Central memory CD8-positive, alpha-beta T cell (primary cell): ENCODE data around the gene CPT1C.
A peak's percentile ranks its signal among the peaks of the same experiment; 100 is the strongest.

Experiments
- ATAC-seq: fragments of 150-1000 bp; cut with Tn5 transposase; replicated peaks from 2 replicates; pipeline ENCODE4 v1.10.0; 2022; ENCODE audit warnings: mild to moderate bottlenecking, moderate FRiP score, moderate number of reproducible peaks; ENCODE audit not compliant: poor library complexity, severe bottlenecking; ENCODE audit errors: extremely low read depth
- DNase-seq, 2 donors: peaks; one replicate each; pipeline ENCODE4 v3.0.0; 2021; ENCODE audit warnings: low spot score in 2 of 2
- H3K27ac Mint-ChIP-seq: one replicate; pipeline ENCODE4 v1.8.0; 2022; ENCODE audit warnings: low read depth, mild to moderate bottlenecking, moderate library complexity, mixed read lengths
- H3K27me3 Mint-ChIP-seq: one replicate; pipeline ENCODE4 v1.8.0; 2022; ENCODE audit warnings: mixed read lengths
- H3K36me3 Mint-ChIP-seq: one replicate; pipeline ENCODE4 v1.8.0; 2022; ENCODE audit warnings: mild to moderate bottlenecking, moderate library complexity, mixed read lengths; ENCODE audit not compliant: insufficient read depth
- H3K4me1 Mint-ChIP-seq: one replicate; pipeline ENCODE4 v1.8.0; 2022; ENCODE audit warnings: mixed read lengths
- H3K4me3 Mint-ChIP-seq: one replicate; pipeline ENCODE4 v1.8.0; 2022; ENCODE audit warnings: mild to moderate bottlenecking, moderate library complexity, mixed read lengths
- H3K9me3 Mint-ChIP-seq: one replicate; pipeline ENCODE4 v1.8.0; 2022; ENCODE audit warnings: mixed read lengths

The CPT1C gene

DNA sequence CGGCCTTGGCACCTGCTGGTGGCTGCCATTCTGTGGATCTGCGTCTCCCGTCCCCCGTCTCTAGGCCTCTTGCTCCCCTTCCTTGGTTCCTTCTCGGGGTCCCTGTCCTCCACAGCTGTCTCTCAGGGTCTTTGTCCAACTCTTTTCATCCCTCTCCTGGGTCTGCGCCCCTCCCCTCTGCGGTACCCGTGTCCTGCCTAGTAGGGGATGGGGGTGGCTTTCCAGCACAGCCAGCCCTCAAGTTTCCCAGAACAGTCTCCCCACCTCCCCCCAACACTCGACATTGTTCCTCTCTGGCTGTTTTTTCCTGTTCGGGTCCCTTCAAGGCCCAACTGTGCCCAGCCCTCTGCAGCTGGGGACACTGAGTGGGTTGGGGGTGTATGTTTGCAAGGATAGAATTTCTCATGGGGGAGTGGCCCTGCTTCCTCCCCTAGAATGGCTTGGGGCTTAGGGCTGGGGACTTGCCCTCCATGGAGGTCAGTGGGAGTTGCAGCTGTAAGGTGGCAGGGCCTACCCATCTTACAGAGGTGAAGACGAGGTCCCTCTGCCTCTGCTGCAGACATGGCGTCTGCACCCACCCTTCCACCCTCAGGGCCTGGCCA, 2.3 kb upstream of the CPT1C start:
- Mint-ChIP-seq H3K9me3 (no peaks in the 10 kb centered on the region), H3K36me3 (peaks cover 21% of the 10 kb centered on the region), H3K27me3 (peaks cover 34% of the 10 kb centered on the region), H3K4me1 (peaks cover 30% of the 10 kb centered on the region), H3K27ac (no peak overlapping the region), H3K4me3 (no peak overlapping the region)
- ATAC-seq (no peak), DNase-seq (no peak)

DNA sequence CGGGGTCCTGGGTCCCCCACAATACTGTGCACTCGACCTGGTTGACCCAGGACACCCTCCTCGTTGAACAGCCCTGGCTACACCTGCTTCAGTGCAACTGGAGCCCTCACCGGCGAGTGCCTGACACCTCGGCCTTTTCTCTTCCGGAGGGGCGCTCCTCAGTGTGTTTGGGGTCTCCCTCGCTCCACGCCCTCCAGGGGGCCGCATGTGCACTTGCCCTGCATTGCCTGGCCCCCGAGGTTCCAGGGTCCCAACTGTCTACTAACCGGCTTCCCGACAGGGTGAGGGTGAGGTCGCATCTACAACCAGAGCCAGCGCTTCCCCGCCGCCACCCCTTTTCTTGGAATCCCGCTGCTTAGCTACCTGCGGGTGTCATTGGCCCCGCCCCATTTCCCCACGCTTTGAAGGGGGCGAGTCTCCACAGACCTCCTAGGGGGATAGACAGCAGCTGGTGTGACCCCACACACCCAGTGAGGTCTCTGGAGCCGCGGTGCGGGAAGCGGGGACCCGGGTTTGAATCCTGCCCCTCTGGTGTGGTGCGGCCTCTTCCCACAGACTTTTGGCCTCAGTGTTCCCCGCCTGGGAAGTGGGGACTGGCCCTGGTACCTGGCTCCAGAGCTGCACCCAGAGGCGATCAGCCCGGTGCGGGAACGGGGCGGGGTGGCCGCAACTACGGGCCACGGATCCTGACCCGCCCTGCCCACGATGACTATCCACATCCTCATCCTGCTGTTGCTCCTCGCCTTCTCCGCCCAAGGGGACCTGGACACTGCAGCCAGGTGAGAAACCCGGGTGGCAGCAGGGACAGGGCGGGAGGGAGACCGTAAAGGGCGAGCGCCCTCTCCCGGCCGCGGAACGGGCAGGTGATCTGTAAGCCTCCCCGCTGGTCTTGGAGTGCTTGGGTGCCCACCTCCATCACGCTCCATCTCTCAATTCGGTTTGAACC, 1.5 kb upstream of the CPT1C start, which contains the start of gene ADM5:
TSS of gene ADM5 (plus strand) at position 462 of the 946 bp plus-strand sequence. CDS start at position 706, 244 bp downstream.
- Mint-ChIP-seq H3K27ac (no peak within 1 kb of the TSS), H3K9me3 (no peaks in the 10 kb centered on the region), H3K4me1 (peaks cover 25% of the 10 kb centered on the region), H3K36me3 (peaks cover 15% of the 10 kb centered on the region), H3K27me3 (peaks cover 34% of the 10 kb centered on the region), H3K4me3 (peak within 1 kb of the TSS; percentile 80)
- DNase-seq (no peak), ATAC-seq (peak; percentile 36)

- no peak for DNase-seq
- Mint-ChIP-seq H3K9me3 (no peaks in the 10 kb centered on the region), H3K27me3 (peaks cover 34% of the 10 kb centered on the region), H3K4me1 (peaks cover 25% of the 10 kb centered on the region), H3K36me3 (peaks cover 15% of the 10 kb centered on the region), H3K27ac (peak overlapping the region; percentile 90), H3K4me3 (peak overlapping the region; percentile 80)
- no peak for ATAC-seq
Measured at GRCh38 chr19:49690079-49690655, 749 bp upstream of the CPT1C start.

DNA sequence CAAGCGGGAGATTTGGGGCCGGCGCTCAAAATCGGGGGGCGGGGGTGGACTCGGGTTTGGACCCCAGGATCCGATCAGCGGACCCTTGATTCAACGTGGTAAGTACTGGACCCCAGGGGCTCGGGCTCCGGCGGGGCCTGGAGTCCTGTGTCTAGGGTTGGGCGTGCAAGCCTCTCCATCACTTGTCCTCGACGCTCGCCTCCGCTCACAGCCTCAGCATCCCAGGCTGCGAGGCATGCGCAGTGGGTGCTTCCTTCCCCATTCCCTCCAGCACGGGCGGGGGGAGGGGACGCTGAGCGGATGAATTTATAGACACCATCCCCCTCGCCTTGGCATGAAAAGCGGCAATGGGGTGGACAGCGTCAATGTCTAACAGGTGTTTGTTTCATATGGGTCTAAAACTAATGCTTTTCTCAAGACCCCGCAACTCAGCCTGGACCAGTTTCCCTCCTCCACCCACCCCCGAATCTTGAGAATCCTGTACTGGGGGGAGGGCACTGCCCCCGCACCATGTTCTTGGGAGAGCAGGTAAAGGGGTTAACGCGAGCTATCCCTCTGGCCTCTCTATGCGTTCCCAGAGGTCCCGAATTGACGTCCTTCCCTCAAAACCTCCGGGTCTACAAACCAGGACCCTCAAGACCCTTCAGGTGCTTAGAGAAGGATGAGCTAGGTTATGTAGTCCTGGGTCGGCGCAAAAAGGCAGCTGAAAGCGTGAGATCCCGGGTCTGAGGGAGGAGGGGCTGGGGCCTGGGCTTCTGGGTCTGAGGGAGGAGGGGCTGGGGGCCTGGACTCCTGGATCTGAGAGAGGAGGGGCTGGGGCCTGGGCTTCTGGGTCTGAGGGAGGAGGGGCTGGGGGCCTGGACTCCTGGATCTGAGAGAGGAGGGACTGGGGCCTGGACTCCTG, 579 bp downstream of the CPT1C start:
- peaks cover 34% of the 10 kb centered on the region for H3K27me3 Mint-ChIP-seq
- H3K4me3 Mint-ChIP-seq: peak overlapping the region; percentile 80
- H3K36me3 Mint-ChIP-seq: peaks cover 12% of the 10 kb centered on the region
- H3K4me1 Mint-ChIP-seq: peaks cover 25% of the 10 kb centered on the region
- no peak for DNase-seq
- H3K27ac Mint-ChIP-seq: peak overlapping the region; percentile 90
- no peak for ATAC-seq
- H3K9me3 Mint-ChIP-seq: no peaks in the 10 kb centered on the region

DNA sequence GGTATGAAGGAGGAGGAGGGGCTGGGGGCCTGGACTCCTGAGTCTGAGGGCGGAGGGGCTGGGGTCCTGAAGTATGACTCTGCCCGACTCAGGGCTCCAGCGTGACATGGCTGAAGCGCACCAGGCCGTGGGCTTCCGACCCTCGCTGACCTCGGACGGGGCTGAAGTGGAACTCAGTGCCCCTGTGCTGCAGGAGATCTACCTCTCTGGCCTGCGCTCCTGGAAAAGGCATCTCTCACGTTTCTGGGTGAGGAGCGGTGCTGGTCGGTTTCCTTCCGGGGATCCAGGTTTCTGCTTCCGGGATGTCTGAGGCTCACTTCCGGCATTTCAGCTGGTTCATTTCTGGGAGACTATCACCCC, 1.2 kb downstream of the CPT1C start:
- Mint-ChIP-seq H3K27me3 (peaks cover 34% of the 10 kb centered on the region), H3K4me3 (no peak overlapping the region), H3K9me3 (no peaks in the 10 kb centered on the region), H3K4me1 (peaks cover 25% of the 10 kb centered on the region), H3K36me3 (peaks cover 12% of the 10 kb centered on the region), H3K27ac (no peak overlapping the region)
- DNase-seq: no peak
- no peak for ATAC-seq

GRCh38 chr19:49696115-49696514, 5.2 kb downstream of the CPT1C start:
- DNase-seq (no peak), ATAC-seq (no peak)
- H3K36me3 Mint-ChIP-seq: peaks cover 2% of the 10 kb centered on the region
- no peak overlapping the region for H3K27ac Mint-ChIP-seq
- H3K27me3 Mint-ChIP-seq: peaks cover 28% of the 10 kb centered on the region
- H3K4me3 Mint-ChIP-seq: no peak overlapping the region
- H3K9me3 Mint-ChIP-seq: no peaks in the 10 kb centered on the region
- peaks cover 1% of the 10 kb centered on the region for H3K4me1 Mint-ChIP-seq

- Mint-ChIP-seq H3K36me3 (peaks cover 2% of the 10 kb centered on the region), H3K4me3 (no peak overlapping the region)
- ATAC-seq: no peak
Measured at GRCh38 chr19:49696865-49697264, 5.9 kb downstream of the CPT1C start.

DNA sequence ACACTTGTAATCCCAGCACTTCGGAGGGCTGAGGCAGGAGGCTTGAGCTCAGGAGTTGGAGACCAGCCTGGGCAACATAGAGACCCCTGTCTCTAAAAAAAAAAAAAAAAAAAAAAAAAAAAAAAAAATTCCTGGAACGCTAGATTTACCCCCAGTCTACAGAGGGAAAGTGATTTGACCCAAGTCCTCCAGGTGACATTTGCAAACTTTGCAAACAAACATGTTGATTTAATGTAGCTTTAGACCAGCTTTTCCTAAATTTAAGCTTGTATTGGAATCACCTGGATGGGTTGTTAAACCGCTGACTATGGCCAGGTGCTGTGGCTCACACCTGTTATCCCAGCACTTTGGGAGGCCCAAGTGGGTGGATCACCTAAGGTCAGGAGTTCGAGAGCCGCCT, 8.4 kb downstream of the CPT1C start:
- no peaks in the 10 kb centered on the region for H3K9me3 Mint-ChIP-seq
- no peaks in the 10 kb centered on the region for H3K36me3 Mint-ChIP-seq
- no peak overlapping the region for H3K27ac Mint-ChIP-seq
- no peaks in the 10 kb centered on the region for H3K4me1 Mint-ChIP-seq
- ATAC-seq (no peak), DNase-seq (no peak)
- H3K27me3 Mint-ChIP-seq: peaks cover 22% of the 10 kb centered on the region
- no peak overlapping the region for H3K4me3 Mint-ChIP-seq

More at GRCh38 chr19:49696865-49697264, 5.9 kb downstream of the CPT1C start:
- Mint-ChIP-seq H3K9me3 (no peaks in the 10 kb centered on the region), H3K27me3 (peaks cover 25% of the 10 kb centered on the region), H3K27ac (no peak overlapping the region), H3K4me1 (no peaks in the 10 kb centered on the region)
- no peak for DNase-seq

DNA sequence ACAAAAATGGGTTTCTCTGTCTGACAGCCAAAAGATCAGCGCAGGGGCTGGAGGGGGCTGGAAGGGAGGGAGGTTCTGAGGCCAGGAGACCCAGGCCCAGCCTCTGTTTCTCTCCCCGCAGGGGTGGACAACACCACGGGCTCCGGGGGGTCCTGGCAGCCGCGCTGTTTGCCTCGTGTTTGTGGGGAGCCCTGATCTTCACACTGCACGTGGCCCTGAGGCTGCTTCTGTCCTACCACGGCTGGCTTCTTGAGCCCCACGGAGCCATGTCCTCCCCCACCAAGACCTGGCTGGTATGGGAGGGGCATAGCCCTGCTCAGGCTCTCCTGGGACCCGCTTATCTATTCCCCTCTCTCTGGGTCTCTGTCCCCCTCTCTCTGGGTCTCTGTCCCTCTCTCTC, 9.6 kb downstream of the CPT1C start:
- Mint-ChIP-seq H3K36me3 (no peaks in the 10 kb centered on the region), H3K4me3 (no peak overlapping the region), H3K27ac (no peak overlapping the region), H3K9me3 (no peaks in the 10 kb centered on the region), H3K27me3 (peaks cover 22% of the 10 kb centered on the region), H3K4me1 (no peaks in the 10 kb centered on the region)
- no peak for DNase-seq
- ATAC-seq: no peak

GRCh38 chr19:49701271-49701786, 10.4 kb downstream of the CPT1C start:
- Mint-ChIP-seq H3K4me1 (no peaks in the 10 kb centered on the region), H3K9me3 (no peaks in the 10 kb centered on the region), H3K27me3 (peaks cover 22% of the 10 kb centered on the region), H3K4me3 (no peak overlapping the region), H3K27ac (no peak overlapping the region), H3K36me3 (no peaks in the 10 kb centered on the region)
- ATAC-seq (no peak), DNase-seq (no peak)

- H3K27ac Mint-ChIP-seq: no peak overlapping the region
- H3K27me3 Mint-ChIP-seq: peaks cover 41% of the 10 kb centered on the region
- H3K4me1 Mint-ChIP-seq: no peaks in the 10 kb centered on the region
- DNase-seq: no peak
- ATAC-seq: no peak
- no peak overlapping the region for H3K4me3 Mint-ChIP-seq
- no peaks in the 10 kb centered on the region for H3K9me3 Mint-ChIP-seq
- no peaks in the 10 kb centered on the region for H3K36me3 Mint-ChIP-seq
Measured at GRCh38 chr19:49704888-49705642, 14.1 kb downstream of the CPT1C start.
